Fibroblast of the aortic adventitia (primary cell): Measurements from ENCODE around the gene PKD2. TPM values are rescaled to one million over a fixed set of nuclear protein-coding genes. Genes with fewer than 3 reads are reported as not detected.

ENCODE experiments used
- DNase-seq: peaks from one replicate; pipeline ENCODE4 v3.0.0-alpha.2; 2010; ENCODE audit warnings: low read depth
- H3K4me3 ChIP-seq: 2 replicates; pipeline ENCODE4 v1.5.1; 2011; ENCODE audit warnings: low read depth, mild to moderate bottlenecking, control low read depth, low read length, moderate library complexity
- total RNA-seq: library from RNA; depleted of rRNA; stranded (reverse); fragments of >200 nt; gene quantifications from 2 replicates; pipeline ENCODE4 v1.2.3, GENCODE V29; 2012; ENCODE audit warnings: low replicate concordance
- TF ChIP-seq, protein P1 (sequence below): IDR thresholded peaks from 2 replicates; pipeline ENCODE4 v1.5.1; 2011; ENCODE audit warnings: mild to moderate bottlenecking, low read length, control low read depth, inconsistent platforms; ENCODE audit not compliant: insufficient read depth

The PKD2 gene
- total RNA-seq, 1 donor: 66.6 TPM

DNA sequence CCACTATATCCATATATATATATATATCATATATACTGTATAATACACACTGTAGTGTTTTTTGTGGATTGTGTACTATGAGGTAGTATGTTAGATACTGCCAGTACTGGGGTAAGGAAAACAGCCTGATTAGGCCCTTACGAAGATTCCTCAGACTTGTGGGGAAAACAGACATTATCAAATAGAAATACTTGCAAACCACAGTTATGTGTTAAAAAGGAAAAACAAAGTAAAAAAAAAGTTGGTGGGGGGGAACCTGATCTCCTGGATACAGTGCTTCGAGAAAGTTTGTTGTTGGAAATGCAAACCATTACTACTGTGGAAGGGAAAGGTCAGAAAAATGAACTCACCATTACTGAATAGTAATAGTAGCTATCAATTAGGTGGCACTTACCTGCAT, 53.0 kb downstream of the PKD2 start:
- no peak for DNase-seq
- H3K4me3 ChIP-seq: no peak overlapping the region
- TF ChIP-seq, protein P1, sequence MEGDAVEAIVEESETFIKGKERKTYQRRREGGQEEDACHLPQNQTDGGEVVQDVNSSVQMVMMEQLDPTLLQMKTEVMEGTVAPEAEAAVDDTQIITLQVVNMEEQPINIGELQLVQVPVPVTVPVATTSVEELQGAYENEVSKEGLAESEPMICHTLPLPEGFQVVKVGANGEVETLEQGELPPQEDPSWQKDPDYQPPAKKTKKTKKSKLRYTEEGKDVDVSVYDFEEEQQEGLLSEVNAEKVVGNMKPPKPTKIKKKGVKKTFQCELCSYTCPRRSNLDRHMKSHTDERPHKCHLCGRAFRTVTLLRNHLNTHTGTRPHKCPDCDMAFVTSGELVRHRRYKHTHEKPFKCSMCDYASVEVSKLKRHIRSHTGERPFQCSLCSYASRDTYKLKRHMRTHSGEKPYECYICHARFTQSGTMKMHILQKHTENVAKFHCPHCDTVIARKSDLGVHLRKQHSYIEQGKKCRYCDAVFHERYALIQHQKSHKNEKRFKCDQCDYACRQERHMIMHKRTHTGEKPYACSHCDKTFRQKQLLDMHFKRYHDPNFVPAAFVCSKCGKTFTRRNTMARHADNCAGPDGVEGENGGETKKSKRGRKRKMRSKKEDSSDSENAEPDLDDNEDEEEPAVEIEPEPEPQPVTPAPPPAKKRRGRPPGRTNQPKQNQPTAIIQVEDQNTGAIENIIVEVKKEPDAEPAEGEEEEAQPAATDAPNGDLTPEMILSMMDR: no peak

DNA sequence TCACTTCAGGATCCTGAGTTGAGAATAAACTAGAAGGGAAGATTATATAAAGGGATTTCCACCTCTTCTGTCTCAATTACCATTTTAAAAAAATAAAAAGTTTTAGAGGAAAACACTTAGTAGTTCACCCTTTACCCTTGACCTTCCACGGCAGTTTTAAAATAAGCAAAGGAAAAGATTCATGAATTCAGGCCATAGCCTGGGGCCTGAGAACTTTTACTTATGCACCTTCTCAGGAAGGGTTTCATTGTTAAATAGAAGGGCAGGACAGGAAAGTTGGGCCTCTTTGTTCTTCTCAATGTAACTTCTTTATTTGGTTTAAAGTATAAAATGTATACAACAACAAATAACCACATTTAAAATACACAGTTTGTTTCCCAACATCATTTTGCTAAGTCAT, 54.9 kb downstream of the PKD2 start:
- TF ChIP-seq, protein P1: no peak
- no peak overlapping the region for H3K4me3 ChIP-seq
- DNase-seq: no peak

DNA sequence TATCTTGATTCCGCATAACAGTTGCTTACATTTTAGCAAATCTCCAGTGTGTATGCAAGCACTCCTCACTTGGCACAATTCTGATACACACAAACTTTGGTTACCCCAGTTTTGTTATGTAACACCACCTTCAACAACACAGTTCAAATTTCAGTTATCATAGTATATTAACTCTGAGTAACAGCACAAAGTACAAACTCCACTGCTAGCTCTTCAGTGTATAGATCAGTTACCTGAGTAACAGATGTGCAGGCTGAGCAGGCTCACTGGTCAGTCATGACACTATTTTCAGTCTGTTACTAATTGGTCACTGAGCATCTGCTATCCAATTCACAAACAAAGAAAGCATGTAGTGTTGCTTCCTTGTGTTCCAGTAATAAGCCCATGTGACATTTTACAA, 55.4 kb downstream of the PKD2 start:
- H3K4me3 ChIP-seq: no peak overlapping the region
- TF ChIP-seq, protein P1: no peak
- DNase-seq: no peak

DNA sequence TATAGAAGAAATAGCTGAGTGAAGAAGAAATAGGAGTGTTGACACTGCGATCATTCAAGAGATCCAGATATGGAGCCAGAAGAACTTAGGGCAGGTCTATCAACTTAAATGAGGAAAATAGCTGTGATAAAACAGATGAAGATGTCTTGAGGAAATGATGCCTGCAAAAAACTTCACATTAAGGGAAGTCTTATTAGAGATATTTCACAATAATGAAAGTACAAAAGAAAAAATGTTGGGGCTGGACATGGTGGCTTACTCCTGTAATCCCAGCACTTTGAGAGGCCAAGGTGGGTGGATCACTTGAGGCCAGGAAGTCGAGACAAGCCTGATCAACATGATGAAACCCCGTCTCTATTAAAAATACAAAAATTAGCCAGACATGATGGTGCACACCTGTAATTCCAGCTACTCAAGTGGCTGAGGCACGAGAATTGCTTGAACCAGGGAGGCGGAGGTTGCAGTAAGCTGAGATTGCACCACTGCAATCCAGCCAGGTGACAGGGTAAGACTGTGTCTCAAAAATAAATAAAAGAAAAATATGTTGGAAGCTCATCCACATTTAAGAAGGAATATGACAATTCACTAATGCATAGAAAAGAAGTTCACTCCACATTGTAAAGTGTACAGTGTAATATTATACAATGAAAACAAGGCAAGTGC, 56.3 kb downstream of the PKD2 start:
- DNase-seq: no peak
- TF ChIP-seq, protein P1: no peak
- H3K4me3 ChIP-seq: no peak overlapping the region

DNA sequence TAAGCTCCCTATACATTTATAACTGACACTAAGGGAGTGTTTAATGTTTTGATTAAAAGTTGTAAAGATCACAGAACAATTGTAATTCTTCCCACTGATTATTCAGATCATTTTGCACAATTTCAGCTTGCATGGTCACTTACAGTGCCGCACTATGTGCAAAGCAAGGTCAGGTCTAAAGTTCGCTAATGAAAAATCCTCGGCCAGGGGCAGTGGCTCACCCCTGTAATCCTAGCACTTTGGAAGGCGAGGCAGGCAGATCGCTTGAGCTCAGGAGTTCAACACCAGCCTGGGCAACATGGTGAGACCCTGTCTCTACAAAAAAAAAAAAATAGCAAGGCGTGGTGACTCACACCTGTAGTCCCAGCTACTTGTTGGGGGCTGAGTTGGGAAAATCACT, 57.0 kb downstream of the PKD2 start:
- TF ChIP-seq, protein P1: no peak
- H3K4me3 ChIP-seq: no peak overlapping the region
- no peak for DNase-seq

DNA sequence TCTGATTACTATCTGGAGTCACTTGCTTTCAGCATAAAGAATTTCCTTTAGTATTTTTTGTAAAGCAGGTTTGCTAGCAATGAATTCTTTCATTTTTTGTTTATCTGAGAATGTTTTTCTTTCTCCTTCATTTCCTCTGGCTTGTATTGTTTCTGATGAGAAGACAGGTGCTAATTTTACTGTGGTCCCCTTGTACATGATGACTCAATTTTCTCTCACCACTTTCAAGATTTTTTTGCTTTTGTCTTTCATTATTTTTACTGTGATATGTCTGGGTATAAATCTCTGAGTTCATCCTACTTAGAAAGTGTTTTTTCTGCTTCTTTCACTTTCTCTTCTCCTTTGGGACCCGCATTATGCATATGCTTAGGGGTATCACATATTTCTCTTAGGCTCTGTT, 62.6 kb downstream of the PKD2 start:
- DNase-seq: no peak
- no peak overlapping the region for H3K4me3 ChIP-seq
- TF ChIP-seq, protein P1: no peak

DNA sequence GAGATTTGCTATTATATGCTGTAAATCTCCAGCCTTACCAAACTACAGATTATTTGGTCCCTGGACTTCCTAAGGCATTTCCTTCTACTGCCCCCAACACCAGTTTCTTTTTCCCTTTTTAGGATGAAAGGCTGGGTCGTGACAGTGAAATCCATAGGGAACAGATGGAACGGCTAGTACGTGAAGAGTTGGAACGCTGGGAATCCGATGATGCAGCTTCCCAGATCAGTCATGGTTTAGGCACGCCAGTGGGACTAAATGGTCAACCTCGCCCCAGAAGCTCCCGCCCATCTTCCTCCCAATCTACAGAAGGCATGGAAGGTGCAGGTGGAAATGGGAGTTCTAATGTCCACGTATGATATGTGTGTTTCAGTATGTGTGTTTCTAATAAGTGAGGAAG, 67.9 kb downstream of the PKD2 start:
- TF ChIP-seq, protein P1: no peak
- no peak for DNase-seq
- H3K4me3 ChIP-seq: no peak overlapping the region
